Amniotic epithelial cell (primary cell): Measurements from ENCODE around the gene IGSF8.
"Not testable (repeated sequence)": the region's sequence is repeated elsewhere in the genome, so short reads cannot be mapped to it uniquely, and the experiment has no call there.

Source experiments
- DNase-seq: peaks from one replicate; pipeline ENCODE4 v3.0.0-alpha.2; 2010; ENCODE audit warnings: low read depth

The IGSF8 gene

GRCh38 chr1:160066829-160067745, 31.3 kb downstream of the IGSF8 start:
- DNase-seq: peak; percentile 37

- DNase-seq: no peak
Observed at GRCh38 chr1:160064746-160065145, 33.7 kb downstream of the IGSF8 start.

GRCh38 chr1:160064164-160064563, 34.3 kb downstream of the IGSF8 start:
- DNase-seq: no peak

GRCh38 chr1:160063176-160063575, 35.2 kb downstream of the IGSF8 start:
- DNase-seq: no peak

- no peak for DNase-seq
Observed at GRCh38 chr1:160062230-160062532, 36.2 kb downstream of the IGSF8 start.

- no peak for DNase-seq
Observed at GRCh38 chr1:160061369-160062229, 36.8 kb downstream of the IGSF8 start.

GRCh38 chr1:160058087-160058486, 40.3 kb downstream of the IGSF8 start:
- no peak for DNase-seq

GRCh38 chr1:160056648-160057169, 41.7 kb downstream of the IGSF8 start:
- DNase-seq: no peak

- no peak for DNase-seq
Observed at GRCh38 chr1:160053548-160054365, 44.7 kb downstream of the IGSF8 start.

GRCh38 chr1:160052936-160053335, 45.5 kb downstream of the IGSF8 start:
- no peak for DNase-seq

GRCh38 chr1:160050619-160051018, 47.8 kb downstream of the IGSF8 start:
- no peak for DNase-seq

GRCh38 chr1:160050182-160050581, 48.2 kb downstream of the IGSF8 start:
- DNase-seq: not testable (repeated sequence)

GRCh38 chr1:160049101-160049500, 49.3 kb downstream of the IGSF8 start:
- no peak for DNase-seq

GRCh38 chr1:160048335-160048734, 50.1 kb downstream of the IGSF8 start:
- no peak for DNase-seq

- no peak for DNase-seq
Observed at GRCh38 chr1:160047111-160047991, 51.1 kb downstream of the IGSF8 start.

GRCh38 chr1:160046494-160047110, 51.8 kb downstream of the IGSF8 start:
- peak; percentile 43 for DNase-seq

- DNase-seq: no peak
Observed at GRCh38 chr1:160045653-160046052, 52.8 kb downstream of the IGSF8 start.

GRCh38 chr1:160043543-160043942, 54.9 kb downstream of the IGSF8 start:
- no peak for DNase-seq
